Urinary bladder (tissue), 2 donors: ENCODE data around the gene SLC25A17. TPM values are rescaled to one million over a fixed set of nuclear protein-coding genes. Genes with fewer than 3 reads are reported as not detected.

Source experiments
- polyA plus RNA-seq: library from polyadenylated mRNA; stranded (reverse); fragments of 200-250 nt; gene quantifications from one replicate; pipeline ENCODE4 v1.2.3, GENCODE V29; 2013
- small RNA-seq: library from RNA; depleted of rRNA; stranded (forward); fragments of <200 nt; gene quantifications from one replicate; pipeline ENCODE3, GENCODE V24; 2014
- total RNA-seq: library from RNA; depleted of rRNA; stranded (reverse); fragments of >200 nt; gene quantifications from one replicate; pipeline ENCODE4 v1.2.3, GENCODE V29; 2014
- donor health status: healthy.

The SLC25A17 gene
- total and polyA plus RNA-seq, 2 donors: 13.3 to 20.1 TPM

Small RNA genes within 50 kb of the gene (small RNA-seq; reads per million reads assigned to genes)
- not detected for gene JTBP1
- not detected for gene MIR4766

Other genes with a start within 250 kb of the SLC25A17 start
- gene MRTFA, start 182.6 kb downstream of the SLC25A17 start, total RNA-seq: 22.3 TPM
- 37.6 TPM for gene MRTFA, start 182.6 kb downstream of the SLC25A17 start, polyA plus RNA-seq
- 0.26 TPM for gene MCHR1, start 139.9 kb downstream of the SLC25A17 start, total RNA-seq
- gene MCHR1, start 139.9 kb downstream of the SLC25A17 start, polyA plus RNA-seq: 0.95 TPM
- 159 TPM for gene ST13, start 37.3 kb upstream of the SLC25A17 start, total RNA-seq
- gene ST13, start 37.3 kb upstream of the SLC25A17 start, polyA plus RNA-seq: 233 TPM
- 11.0 TPM for gene XPNPEP3, start 37.8 kb upstream of the SLC25A17 start, total RNA-seq
- gene XPNPEP3, start 37.8 kb upstream of the SLC25A17 start, polyA plus RNA-seq: 5.1 TPM
- gene DNAJB7, start 42.8 kb upstream of the SLC25A17 start, total RNA-seq: not detected
- gene DNAJB7, start 42.8 kb upstream of the SLC25A17 start, polyA plus RNA-seq: not detected
- 65.1 TPM for gene RBX1, start 132.0 kb upstream of the SLC25A17 start, total RNA-seq
- gene RBX1, start 132.0 kb upstream of the SLC25A17 start, polyA plus RNA-seq: 58.0 TPM